NB4 (cell line): ENCODE measurements around the gene PRR29.

Experiments
- DNase-seq: peaks from one replicate; pipeline ENCODE4 v3.0.0; 2010; ENCODE audit warnings: low read depth
- H3K4me3 ChIP-seq: one replicate; pipeline ENCODE4 v1.5.1; 2011; ENCODE audit warnings: mild to moderate bottlenecking, low read depth, low read length, moderate library complexity
- MYC ChIP-seq: IDR thresholded peaks from 2 replicates; pipeline ENCODE4 v1.6.1; 2011; ENCODE audit warnings: low read depth, low read length
- POLR2A ChIP-seq: IDR thresholded peaks from 2 replicates; pipeline ENCODE4 v1.6.1; 2011; ENCODE audit warnings: mild to moderate bottlenecking; ENCODE audit not compliant: insufficient read length; ENCODE audit errors: extremely low read depth
- TF ChIP-seq, protein P1 (sequence below): IDR thresholded peaks from one replicate; pipeline ENCODE4 v1.5.1; 2012; ENCODE audit warnings: low read depth, low read length
- TF ChIP-seq, protein P2 (sequence below): IDR thresholded peaks from 2 replicates; pipeline ENCODE4 v1.6.1; 2011; ENCODE audit warnings: low read depth, low read length

PRR29 gene

DNA sequence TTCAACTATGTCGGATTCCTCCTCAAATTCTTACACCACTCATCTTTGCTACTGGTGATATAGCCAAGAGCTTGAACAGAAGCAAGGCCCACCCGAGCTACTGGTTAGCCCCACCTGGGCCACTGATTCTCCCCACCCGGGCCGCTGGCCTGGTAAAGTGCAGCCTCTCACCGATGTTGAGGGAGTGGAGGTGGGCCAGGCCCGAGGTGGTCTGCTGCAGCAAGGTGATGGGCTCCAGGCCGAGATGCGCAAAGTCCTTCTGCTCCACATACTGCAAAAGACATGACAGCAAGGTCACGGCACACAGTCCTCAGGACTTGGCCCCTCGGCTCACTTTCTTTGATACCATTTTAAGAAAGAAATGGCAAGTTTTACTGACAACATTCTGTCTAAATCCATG, 55.0 kb downstream of the PRR29 start:
- no peak for DNase-seq
- TF ChIP-seq, protein P1, sequence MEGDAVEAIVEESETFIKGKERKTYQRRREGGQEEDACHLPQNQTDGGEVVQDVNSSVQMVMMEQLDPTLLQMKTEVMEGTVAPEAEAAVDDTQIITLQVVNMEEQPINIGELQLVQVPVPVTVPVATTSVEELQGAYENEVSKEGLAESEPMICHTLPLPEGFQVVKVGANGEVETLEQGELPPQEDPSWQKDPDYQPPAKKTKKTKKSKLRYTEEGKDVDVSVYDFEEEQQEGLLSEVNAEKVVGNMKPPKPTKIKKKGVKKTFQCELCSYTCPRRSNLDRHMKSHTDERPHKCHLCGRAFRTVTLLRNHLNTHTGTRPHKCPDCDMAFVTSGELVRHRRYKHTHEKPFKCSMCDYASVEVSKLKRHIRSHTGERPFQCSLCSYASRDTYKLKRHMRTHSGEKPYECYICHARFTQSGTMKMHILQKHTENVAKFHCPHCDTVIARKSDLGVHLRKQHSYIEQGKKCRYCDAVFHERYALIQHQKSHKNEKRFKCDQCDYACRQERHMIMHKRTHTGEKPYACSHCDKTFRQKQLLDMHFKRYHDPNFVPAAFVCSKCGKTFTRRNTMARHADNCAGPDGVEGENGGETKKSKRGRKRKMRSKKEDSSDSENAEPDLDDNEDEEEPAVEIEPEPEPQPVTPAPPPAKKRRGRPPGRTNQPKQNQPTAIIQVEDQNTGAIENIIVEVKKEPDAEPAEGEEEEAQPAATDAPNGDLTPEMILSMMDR: no peak
- TF ChIP-seq, protein P2, sequence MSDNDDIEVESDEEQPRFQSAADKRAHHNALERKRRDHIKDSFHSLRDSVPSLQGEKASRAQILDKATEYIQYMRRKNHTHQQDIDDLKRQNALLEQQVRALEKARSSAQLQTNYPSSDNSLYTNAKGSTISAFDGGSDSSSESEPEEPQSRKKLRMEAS: no peak
- no peak for TF ChIP-seq MYC
- TF ChIP-seq POLR2A: no peak
- H3K4me3 ChIP-seq: no peak overlapping the region
